Esophagus mucosa (tissue), 1 donor: ENCODE results near the gene INHBA. TPM values are rescaled to one million over a fixed set of nuclear protein-coding genes. Genes with fewer than 3 reads are reported as not detected.

Experiments
- ATAC-seq: fragments of 200-7000 bp; cut with Tn5 transposase; one replicate; pipeline ENCODE4 v1.9.1; 2020
- total RNA-seq: library from RNA; stranded (reverse); gene quantifications from one replicate; pipeline ENCODE4 v1.2.4, GENCODE V29; 2023
- donor health status: DM: yes; HTN: yes; CAD: no.

The INHBA gene
- total RNA-seq, 1 donor from 2014 or later: 0.84 TPM

DNA sequence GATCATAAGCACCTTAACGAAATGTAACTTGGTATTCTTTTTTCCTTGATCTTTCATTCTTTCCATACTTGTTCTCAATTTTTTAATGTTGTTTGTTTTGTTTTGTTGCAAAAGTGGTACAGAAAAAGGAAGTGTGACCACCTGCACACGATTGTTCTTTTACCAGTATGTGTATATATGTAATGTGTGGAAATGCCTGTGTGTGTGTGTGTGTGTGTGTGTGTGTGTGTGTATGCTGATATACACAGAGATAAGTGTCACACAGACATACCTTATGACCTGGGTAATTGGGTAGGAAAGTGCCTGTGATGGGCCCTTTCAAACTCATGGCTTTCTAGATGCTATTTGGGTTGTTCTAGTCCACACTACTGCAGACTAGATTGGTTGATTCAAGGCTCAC is 14.0 kb downstream of the INHBA start:
- no peak for ATAC-seq

DNA sequence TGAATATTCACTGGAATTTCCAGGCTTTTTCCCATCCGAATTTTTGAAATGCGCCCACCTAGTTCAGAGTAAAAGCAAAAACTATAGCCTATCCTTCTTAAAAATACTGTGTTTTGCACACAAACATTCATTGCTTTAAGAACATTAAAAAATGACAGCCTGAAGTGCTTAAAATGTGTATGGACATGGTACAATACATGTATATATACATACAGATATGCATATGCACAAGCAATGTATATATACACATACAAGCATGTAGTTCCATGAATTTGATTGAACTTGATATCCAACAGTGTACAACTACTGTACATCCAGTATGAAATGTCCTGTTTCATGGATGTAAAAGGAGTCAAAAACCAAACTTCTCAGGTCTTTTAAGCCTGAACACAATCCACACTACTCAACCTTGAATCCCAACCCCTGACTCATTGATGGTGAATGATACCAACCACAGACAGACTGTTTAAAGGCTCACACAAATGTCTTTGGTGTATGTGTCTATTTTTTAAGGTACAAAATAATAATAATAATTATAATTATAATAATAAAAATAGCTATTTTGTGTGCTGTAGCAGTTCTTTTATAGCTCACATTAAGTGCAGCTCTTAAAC is 14.8 kb downstream of the INHBA start:
- no peak for ATAC-seq

DNA sequence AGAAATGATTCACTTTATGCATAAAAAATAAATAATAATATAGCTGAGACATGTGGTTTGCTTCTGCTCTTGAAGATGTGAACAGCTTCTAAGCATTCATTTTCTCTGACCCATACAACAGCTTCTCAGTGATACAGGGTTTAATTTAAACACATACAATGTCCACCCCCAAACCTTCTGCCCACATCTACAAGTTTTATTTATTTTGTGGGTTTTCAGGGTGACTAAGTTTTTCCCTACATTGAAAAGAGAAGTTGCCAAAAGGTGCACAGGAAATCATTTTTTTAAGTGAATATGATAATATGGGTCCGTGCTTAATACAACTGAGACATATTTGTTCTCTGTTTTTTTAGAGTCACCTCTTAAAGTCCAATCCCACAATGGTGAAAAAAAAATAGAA is 17.2 kb downstream of the INHBA start:
- no peak for ATAC-seq

DNA sequence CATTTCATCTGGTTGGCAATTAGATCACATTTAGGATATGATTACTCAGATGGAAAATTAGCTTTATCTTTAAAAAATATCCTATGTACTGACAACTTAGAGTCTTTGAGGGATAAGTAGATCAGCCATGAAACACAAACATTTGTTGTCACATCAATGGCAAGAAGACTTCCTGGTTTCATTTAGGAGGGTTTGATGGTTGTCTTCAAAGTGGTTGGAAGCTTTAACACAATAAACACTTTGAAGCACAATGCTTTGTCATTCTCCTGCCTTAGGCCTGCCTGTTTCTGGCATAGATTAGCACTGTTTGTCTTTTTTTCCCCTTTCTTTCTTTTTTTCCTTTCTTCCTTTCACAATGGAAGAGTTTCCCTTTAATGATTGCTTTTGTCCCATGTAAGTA is 20.5 kb downstream of the INHBA start:
- no peak for ATAC-seq

DNA sequence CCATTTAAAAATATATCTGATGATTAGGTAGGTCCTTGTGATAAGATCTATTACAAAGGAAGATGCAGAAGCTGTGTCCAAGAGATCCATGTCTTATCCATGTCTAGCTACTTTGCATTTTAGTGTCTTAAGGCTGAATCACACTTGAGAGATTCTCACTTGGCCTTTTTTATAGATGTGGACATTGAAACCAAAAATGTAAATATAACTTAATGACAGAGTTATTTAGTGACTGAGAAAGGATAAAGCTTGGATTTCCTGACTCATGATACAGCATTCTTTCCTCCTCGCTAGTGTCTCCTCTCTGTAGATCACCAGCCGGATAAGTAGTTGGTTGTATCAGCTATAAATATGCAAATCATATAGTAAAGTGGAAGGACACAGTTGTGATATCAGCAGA is 23.3 kb downstream of the INHBA start:
- ATAC-seq: no peak

DNA sequence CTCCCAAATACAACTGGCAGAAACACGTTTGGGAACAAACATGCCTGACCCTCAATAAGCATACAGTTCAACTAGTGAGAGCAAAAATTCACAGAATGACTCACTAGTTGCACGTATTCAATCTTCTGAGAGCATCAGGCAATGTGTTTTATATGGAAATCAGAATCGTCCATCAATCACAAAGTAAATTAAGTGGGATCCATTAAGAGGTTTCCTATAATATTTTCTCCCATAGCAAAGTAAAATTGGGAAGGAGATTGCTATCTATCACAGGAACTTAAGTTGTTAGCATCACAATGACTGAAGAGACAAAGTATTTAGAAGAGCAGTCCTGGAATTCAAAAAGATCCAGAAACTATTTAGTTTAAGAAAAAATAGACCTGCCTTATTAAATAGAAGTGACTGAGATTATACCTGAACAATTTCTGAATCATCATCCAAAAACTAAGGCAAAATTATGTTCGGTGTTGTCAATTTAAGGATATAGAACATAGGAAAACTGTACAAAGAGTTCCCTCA is 28.3 kb downstream of the INHBA start:
- ATAC-seq: no peak

DNA sequence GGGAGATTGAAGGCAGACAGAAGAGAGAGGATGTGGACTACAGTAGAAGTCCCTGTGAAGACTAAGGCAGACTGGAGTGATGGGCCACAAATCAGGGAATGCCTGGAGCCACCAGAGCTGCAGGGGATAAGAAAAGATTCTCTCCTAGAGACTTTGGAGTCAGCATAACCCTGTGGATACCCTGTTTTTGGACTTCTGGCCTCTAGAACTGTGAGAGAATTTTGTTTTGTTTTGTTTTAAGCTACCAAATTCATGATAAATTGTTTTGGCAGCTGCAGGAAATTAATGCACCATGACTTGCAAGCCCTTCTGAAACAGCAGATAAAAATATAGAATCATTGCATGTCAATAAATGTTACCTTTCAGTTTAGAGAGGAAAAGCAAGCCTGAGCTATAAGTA is 41.3 kb downstream of the INHBA start:
- no peak for ATAC-seq

DNA sequence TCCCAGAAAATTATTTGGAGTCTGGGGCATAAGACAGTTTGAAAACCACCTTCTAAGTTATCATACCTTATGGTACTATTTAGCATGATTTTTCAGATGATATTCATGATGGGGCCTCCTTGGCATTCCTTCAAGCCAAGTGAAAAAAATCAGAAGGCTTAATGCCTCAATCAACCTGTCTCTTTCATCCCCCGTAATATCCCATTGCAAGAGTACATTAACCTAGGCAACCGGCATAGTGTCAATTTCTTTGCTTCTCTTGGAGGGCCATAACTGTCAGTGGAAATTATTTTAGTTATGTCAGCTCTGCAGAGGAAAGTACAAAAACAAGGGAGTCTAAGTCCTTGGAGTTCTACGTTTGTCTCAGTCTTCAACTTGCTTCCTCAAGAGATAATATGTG is 43.4 kb downstream of the INHBA start:
- ATAC-seq: no peak

DNA sequence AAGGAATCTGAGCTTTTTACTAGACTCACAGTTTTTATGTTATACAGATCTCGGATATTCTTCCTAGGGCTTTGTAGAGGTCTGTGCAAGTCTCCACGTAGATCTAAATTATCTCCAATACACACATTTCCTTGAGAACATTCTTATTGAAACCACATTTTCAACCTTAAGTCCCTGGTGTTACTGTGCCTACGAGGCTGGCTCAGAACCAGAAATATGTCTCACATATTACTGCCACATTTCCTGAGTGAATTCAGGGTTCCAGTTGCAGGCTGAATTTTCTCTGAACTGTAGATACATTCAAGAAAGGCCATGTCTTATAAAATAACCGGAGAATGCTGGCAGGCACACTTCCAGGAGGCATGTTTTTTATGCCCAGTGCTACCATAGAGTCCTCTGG is 46.5 kb downstream of the INHBA start:
- ATAC-seq: no peak

DNA sequence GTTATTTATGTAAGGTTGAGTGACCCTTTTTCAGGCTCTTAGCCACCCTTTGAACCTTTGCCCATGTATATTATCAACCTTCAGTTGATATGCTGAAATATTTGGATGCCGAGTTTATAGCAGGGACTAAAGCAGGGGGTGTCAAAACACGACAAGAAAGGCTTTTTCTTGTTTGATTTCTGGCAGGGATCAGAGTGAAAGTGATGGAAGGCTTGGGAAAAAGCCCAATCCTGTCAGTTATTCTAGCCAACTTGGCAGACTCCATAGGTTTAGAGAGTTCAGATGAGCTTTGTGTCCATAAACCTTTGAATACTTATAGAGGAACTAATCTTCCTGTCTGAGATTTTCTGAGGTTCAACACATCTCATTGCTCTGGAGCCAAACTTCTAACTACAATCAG is 47.5 kb downstream of the INHBA start:
- no peak for ATAC-seq

DNA sequence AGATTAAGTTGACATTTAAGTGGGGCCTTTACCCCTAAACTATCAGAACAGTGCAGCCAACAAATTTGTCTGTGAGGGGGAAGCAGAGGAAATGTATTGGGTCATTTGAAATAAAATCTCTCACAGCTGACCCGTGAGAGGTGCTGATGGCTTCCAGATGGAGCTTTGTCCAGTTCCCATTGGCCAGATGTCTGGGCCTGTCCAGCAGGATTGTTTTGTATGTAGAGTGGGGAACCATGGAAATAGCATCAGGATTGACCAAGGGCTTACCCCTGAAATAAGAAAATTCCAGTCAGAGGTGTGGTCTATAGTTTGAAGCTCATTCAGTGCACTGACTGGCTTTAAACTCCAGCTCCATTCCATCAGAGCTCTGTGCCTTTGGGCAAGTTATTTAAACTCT is 50.6 kb downstream of the INHBA start:
- no peak for ATAC-seq

DNA sequence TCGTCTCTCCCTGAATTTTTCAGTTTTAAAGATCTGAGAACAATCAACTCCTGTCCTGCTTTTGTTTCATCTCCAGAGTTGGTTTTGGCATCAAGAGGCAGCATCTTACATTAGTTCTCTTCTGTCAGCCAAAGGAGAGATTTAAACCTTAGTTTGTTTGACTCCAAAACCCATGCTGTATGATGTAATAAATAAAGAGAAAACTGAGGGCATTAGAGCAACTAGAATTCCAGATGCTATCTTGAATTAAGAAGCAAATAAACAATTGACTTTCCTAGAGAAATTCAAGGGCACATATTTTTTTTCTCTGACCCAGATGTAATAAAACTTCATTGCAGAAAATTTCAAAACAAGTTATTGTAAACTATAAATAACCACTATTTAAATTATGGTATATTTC is 54.4 kb downstream of the INHBA start:
- no peak for ATAC-seq

DNA sequence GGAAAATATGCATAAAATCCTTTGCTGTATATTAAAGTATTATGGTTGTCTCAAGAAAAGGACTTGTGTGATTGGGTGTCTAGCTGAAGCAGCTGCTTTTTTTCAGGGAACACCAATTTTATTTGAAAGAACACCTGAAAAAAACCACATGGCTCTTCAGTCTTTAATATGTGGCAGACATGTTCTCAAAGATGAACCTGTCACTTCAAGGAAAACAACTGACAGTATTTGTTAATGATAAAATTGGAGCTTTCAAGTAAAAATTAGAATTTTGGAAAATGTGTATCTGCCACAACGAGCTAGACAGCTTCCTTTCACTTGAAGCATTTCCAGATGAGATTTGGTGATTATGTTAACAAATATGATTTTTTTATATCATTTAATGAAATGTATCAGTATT is 59.3 kb downstream of the INHBA start:
- ATAC-seq: no peak

DNA sequence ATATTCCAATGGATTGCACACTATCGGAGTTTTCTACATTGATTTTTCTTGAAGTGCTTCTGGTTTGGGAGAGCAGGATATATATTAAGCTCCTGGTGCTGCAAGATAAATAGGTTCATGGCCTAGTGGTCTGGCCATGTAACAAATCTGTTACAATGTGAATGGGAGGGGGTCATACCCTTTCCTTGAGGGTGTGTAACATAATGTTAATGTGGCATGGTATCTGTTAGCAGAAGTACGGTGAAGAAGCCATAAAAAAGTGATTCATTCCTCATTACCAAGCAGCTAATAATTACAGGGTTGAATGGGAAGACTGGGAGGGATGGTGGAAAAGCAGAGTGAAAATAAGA is 61.2 kb downstream of the INHBA start:
- ATAC-seq: no peak

DNA sequence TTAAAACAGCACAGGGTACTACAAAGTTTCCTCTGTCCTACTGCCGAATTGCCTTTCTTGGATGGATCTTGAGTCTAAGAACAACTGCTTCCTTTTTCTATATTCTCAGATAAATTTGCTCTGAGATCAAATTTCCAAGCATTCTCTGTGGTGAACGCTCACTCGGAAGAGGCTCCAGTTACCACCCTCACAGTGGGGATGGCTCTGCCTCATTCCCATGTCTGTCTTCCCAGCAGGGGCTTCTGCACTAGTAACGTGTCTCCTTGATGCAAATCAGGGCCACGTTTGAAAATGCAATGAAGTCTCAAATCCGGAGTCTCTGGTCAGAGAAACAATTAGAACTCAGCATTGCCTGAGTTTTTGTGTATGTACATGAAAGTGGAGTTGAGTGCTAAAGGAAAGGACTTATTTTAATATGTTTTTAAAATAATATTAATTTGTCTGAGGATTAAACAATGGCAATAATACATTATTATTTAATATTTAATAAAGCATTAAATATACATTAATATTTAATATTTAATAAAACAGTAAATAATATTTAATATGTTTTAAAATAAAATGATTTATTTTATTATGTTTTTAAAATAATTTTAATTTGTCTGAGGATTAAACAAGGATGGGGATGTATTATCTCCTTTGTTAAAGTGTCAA is 61.8 kb downstream of the INHBA start:
- no peak for ATAC-seq

DNA sequence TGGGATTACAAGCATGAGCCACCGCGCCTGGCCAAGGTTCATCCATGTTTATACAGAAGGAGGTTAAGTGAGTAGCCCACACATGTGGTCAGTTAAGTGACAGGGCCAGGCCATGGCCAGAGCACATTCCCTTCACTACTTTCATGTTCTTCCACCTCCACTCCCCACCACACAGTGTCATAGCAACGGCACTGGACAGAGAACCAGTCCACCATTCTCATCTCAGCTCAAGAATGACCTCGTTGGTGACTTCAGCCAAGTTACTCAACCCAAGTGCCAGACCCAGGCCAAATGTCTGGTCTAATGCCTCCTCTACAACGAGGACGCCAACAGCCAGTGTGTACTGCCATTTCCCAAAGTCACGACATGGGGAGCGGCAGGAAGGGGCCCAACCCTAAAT is 62.4 kb downstream of the INHBA start:
- ATAC-seq: no peak

DNA sequence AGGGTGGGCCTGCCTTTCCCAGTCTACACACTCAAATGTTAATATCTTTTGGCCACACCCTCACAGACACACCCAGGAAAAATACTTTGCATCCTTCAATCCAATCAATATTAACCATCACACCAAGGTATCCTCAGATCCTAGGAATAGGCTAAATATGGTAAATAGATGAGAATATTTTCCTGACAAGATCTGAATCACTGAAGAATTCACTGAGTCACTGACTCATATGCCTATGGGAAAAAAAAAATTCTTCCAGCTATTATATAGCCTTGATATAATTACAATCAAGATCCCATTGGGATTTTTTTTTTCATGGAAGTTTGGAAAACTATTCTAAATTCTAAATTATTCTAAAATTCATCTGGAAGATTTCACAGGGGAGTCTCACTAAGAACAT is 65.8 kb downstream of the INHBA start:
- no peak for ATAC-seq
